Tibial nerve (tissue), 4 donors: ENCODE results near the gene TLR9.

Experiments used
- EP300 ChIP-seq, 2 donors: sonication (generic); formaldehyde crosslinking; IDR thresholded peaks; one replicate each; pipeline ENCODE4 v1.6.1; 2017; ENCODE audit warnings: antibody characterized with exemption in 2 of 2, mild to moderate bottlenecking in 1 of 2
- TF ChIP-seq, protein P1 (sequence below), 5 experiments: fragments of 200-600 bp in 3 of 5; fragments of 450-650 bp in 2 of 5; sonication (generic) in 3 of 5; IDR thresholded peaks; one replicate each; pipeline ENCODE4 v1.5.1; 2016 to 2019; ENCODE audit warnings: antibody characterized with exemption in 5 of 5, mild to moderate bottlenecking in 3 of 5, moderate library complexity in 2 of 5

DNA sequence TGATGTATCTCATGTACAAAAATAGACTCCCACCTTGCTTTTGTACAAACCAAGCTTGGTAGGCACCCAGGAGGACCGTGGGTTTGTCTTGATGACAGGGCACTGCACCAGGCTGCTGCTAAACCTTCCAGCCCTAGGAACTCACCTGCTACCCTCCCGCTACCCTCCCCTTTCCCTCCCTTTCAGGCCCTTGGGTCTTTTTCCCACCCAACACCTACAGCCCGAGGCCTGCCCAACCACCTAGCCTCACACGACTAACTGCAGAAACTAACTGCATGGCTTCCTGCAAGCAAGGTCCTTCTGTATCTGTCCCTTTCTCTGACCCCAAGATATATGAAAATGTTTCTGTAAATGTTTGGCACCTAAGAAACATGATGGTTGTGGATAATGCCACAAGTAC, 31.2 kb upstream of the TLR9 start:
- TF ChIP-seq, protein P1, sequence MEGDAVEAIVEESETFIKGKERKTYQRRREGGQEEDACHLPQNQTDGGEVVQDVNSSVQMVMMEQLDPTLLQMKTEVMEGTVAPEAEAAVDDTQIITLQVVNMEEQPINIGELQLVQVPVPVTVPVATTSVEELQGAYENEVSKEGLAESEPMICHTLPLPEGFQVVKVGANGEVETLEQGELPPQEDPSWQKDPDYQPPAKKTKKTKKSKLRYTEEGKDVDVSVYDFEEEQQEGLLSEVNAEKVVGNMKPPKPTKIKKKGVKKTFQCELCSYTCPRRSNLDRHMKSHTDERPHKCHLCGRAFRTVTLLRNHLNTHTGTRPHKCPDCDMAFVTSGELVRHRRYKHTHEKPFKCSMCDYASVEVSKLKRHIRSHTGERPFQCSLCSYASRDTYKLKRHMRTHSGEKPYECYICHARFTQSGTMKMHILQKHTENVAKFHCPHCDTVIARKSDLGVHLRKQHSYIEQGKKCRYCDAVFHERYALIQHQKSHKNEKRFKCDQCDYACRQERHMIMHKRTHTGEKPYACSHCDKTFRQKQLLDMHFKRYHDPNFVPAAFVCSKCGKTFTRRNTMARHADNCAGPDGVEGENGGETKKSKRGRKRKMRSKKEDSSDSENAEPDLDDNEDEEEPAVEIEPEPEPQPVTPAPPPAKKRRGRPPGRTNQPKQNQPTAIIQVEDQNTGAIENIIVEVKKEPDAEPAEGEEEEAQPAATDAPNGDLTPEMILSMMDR (IDR thresholded peaks at IDR 0.05), result no peak
- no peak for TF ChIP-seq EP300 (IDR thresholded peaks at IDR 0.05)
